OCI-LY3 (cell line): ENCODE measurements around the gene TMX4.

ENCODE experiments used
- EZH2phosphoT487 ChIP-seq: fragments of 200-600 bp; shearing (Covaris generic); IDR thresholded peaks from 2 replicates; pipeline ENCODE4 v1.6.1; 2018; ENCODE audit warnings: antibody characterized with exemption, mixed run types, low read depth
- TF ChIP-seq, protein P1 (sequence below): fragments of 200-600, 300-600 bp; sonication (generic); IDR thresholded peaks from 2 replicates; pipeline ENCODE4 v1.5.1; 2014; ENCODE audit warnings: antibody characterized with exemption, low read length, low read depth

- TF ChIP-seq EZH2phosphoT487: no peak
- TF ChIP-seq, protein P1, sequence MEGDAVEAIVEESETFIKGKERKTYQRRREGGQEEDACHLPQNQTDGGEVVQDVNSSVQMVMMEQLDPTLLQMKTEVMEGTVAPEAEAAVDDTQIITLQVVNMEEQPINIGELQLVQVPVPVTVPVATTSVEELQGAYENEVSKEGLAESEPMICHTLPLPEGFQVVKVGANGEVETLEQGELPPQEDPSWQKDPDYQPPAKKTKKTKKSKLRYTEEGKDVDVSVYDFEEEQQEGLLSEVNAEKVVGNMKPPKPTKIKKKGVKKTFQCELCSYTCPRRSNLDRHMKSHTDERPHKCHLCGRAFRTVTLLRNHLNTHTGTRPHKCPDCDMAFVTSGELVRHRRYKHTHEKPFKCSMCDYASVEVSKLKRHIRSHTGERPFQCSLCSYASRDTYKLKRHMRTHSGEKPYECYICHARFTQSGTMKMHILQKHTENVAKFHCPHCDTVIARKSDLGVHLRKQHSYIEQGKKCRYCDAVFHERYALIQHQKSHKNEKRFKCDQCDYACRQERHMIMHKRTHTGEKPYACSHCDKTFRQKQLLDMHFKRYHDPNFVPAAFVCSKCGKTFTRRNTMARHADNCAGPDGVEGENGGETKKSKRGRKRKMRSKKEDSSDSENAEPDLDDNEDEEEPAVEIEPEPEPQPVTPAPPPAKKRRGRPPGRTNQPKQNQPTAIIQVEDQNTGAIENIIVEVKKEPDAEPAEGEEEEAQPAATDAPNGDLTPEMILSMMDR: no peak
These were observed 13.7 kb upstream of the TMX4 start for GRCh38 chr20:8033151-8033841.
